ENCODE measurements around the gene FRYL.

FRYL gene

DNA sequence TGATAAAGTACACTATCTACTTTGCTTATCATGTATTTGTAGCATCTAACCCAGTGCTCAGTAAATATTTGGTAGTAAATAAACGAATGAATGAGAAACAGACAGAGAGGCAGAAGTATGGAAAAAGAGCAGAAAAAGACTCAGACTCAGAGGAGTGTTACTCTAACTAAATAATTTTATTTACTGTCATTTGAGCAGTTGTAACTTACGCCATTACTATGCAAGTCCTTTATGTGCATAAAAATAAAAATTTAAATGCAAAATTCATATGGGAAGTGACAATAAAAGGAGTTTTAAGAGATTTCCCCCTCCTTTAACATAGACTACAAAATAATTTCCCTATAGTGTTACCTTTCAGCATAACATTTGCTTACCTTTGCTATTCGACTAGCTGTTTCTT is 240.5 kb downstream of the FRYL start:
- TF ChIP-seq POLR2AphosphoS5 (IDR thresholded peaks at IDR 0.05; ENCODE audit: low read depth, low read length) (no peak), TAF1 (IDR thresholded peaks at IDR 0.05; ENCODE audit: borderline replicate concordance, insufficient read depth, low read length) (no peak), SIN3A (IDR thresholded peaks at IDR 0.05; ENCODE audit: borderline replicate concordance, insufficient read depth, low read length) (no peak), FOXP2 (optimal IDR thresholded peaks at IDR 0.05; ENCODE audit: borderline replicate concordance, extremely low read depth, extremely low read length, insufficient read depth) (no peak)
- TF ChIP-seq, protein P1, sequence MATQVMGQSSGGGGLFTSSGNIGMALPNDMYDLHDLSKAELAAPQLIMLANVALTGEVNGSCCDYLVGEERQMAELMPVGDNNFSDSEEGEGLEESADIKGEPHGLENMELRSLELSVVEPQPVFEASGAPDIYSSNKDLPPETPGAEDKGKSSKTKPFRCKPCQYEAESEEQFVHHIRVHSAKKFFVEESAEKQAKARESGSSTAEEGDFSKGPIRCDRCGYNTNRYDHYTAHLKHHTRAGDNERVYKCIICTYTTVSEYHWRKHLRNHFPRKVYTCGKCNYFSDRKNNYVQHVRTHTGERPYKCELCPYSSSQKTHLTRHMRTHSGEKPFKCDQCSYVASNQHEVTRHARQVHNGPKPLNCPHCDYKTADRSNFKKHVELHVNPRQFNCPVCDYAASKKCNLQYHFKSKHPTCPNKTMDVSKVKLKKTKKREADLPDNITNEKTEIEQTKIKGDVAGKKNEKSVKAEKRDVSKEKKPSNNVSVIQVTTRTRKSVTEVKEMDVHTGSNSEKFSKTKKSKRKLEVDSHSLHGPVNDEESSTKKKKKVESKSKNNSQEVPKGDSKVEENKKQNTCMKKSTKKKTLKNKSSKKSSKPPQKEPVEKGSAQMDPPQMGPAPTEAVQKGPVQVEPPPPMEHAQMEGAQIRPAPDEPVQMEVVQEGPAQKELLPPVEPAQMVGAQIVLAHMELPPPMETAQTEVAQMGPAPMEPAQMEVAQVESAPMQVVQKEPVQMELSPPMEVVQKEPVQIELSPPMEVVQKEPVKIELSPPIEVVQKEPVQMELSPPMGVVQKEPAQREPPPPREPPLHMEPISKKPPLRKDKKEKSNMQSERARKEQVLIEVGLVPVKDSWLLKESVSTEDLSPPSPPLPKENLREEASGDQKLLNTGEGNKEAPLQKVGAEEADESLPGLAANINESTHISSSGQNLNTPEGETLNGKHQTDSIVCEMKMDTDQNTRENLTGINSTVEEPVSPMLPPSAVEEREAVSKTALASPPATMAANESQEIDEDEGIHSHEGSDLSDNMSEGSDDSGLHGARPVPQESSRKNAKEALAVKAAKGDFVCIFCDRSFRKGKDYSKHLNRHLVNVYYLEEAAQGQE (IDR thresholded peaks at IDR 0.05; ENCODE audit: insufficient read depth in 1 of 2, low read depth in 2 of 2, low read length in 2 of 2) = no peak

GRCh38 chr4:48538358-48538757 is 241.7 kb downstream of the FRYL start:
- no peak for TF ChIP-seq POLR2AphosphoS5 (IDR thresholded peaks at IDR 0.05; ENCODE audit: low read depth, low read length)
- TF ChIP-seq, protein P1 (IDR thresholded peaks at IDR 0.05; ENCODE audit: insufficient read depth in 1 of 2, low read depth in 2 of 2, low read length in 2 of 2) = no peak

DNA sequence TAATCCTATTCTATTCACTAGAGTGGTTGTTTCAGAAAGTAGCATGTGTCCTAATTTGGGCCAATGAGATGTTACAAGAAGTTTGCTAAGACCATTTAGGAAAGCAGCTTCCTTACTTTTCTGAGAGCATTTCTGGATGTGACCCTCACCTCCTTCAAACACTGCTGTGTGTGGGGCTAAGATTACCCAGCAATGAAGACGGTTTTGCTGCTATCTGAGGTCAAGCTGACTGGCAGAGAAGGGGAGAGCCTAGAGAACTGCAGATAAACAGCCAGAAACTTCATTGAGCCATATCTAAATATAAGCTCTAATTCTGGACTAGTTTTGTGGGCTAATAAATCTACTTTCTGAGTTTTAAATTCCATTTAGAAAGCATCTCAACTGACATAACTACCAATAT is 253.7 kb downstream of the FRYL start:
- no peak for TF ChIP-seq SIN3A (IDR thresholded peaks at IDR 0.05; ENCODE audit: borderline replicate concordance, insufficient read depth, low read length)
- TF ChIP-seq, protein P1 (IDR thresholded peaks at IDR 0.05; ENCODE audit: insufficient read depth in 1 of 2, low read depth in 2 of 2, low read length in 2 of 2) = no peak
- TF ChIP-seq TAF1 (IDR thresholded peaks at IDR 0.05; ENCODE audit: borderline replicate concordance, insufficient read depth, low read length) = no peak
- no peak for TF ChIP-seq POLR2AphosphoS5 (IDR thresholded peaks at IDR 0.05; ENCODE audit: low read depth, low read length)
- no peak for TF ChIP-seq FOXP2 (optimal IDR thresholded peaks at IDR 0.05; ENCODE audit: borderline replicate concordance, extremely low read depth, extremely low read length, insufficient read depth)

GRCh38 chr4:48518143-48518542 is 261.9 kb downstream of the FRYL start:
- TF ChIP-seq FOXP2 (optimal IDR thresholded peaks at IDR 0.05; ENCODE audit: borderline replicate concordance, extremely low read depth, extremely low read length, insufficient read depth) = no peak
- TF ChIP-seq TAF1 (IDR thresholded peaks at IDR 0.05; ENCODE audit: borderline replicate concordance, insufficient read depth, low read length) = no peak
- TF ChIP-seq POLR2AphosphoS5 (IDR thresholded peaks at IDR 0.05; ENCODE audit: low read depth, low read length) = no peak
- TF ChIP-seq, protein P1 (IDR thresholded peaks at IDR 0.05; ENCODE audit: insufficient read depth in 1 of 2, low read depth in 2 of 2, low read length in 2 of 2) = no peak
- TF ChIP-seq SIN3A (IDR thresholded peaks at IDR 0.05; ENCODE audit: borderline replicate concordance, insufficient read depth, low read length) = no peak

DNA sequence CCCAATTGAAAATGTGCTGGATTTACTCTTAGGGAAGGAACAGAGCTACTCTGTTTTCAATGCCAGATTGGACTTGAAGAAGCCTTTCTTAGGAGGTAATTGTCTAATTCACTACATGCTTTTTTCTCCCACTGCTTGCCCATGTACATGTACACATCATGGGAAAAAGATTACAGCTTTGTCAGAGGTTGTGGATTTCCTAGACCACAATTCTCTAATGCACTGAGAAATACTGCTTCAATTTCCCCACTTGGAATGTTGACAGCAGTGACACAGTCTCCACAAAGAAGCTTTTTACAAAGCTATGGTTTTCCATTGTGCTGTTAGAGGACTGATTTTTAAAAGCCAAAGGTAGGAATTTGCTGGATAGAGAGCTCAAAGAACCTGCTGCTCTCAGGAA is 270.5 kb downstream of the FRYL start:
- TF ChIP-seq SIN3A (IDR thresholded peaks at IDR 0.05; ENCODE audit: borderline replicate concordance, insufficient read depth, low read length) (no peak), FOXP2 (optimal IDR thresholded peaks at IDR 0.05; ENCODE audit: borderline replicate concordance, extremely low read depth, extremely low read length, insufficient read depth) (no peak), POLR2AphosphoS5 (IDR thresholded peaks at IDR 0.05; ENCODE audit: low read depth, low read length) (no peak), TAF1 (IDR thresholded peaks at IDR 0.05; ENCODE audit: borderline replicate concordance, insufficient read depth, low read length) (no peak)
- TF ChIP-seq, protein P1 (IDR thresholded peaks at IDR 0.05; ENCODE audit: insufficient read depth in 1 of 2, low read depth in 2 of 2, low read length in 2 of 2) = no peak
